Measurements from ENCODE around the gene OIT3.
"Not testable (repeated sequence)": the region's sequence is repeated elsewhere in the genome, so short reads cannot be mapped to it uniquely, and the experiment has no call there.

OIT3 gene

DNA sequence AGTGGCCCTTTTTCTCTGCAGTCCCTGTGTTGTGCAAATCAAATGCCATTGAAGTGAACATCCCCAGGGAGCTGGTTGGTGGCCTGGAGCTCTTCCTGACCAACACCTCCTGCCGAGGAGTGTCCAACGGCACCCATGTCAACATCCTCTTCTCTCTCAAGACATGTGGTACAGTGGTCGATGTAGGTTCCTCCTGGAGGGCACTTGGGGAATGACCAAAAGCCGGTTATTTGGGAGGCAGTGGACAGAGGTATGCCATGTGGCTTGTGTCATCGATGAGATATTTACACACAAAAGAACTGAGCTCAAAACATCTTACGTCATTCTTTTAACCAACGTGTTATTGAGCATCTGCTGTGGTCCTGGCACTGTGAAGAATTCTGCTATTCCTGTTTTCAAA, 19.7 kb downstream of the OIT3 start:
- H3K4me3 ChIP-seq (ENCODE audit: insufficient read depth, low read length, poor library complexity, severe bottlenecking), result no peak overlapping the region
- H3K36me3 ChIP-seq (ENCODE audit: low read length), result no peaks in the 10 kb centered on the region
- H3K27ac ChIP-seq (ENCODE audit: low read depth, low read length), result no peak overlapping the region
- H2AFZ ChIP-seq (ENCODE audit: low read depth, low read length, severe bottlenecking), result no peak overlapping the region
- no peaks in the 10 kb centered on the region for H3K9me2 ChIP-seq (replicated peaks; ENCODE audit: insufficient read depth, low read length)
- H4K20me1 ChIP-seq (ENCODE audit: low read depth, low read length), result no peaks in the 10 kb centered on the region
- no peaks in the 10 kb centered on the region for H3K9me3 ChIP-seq (ENCODE audit: insufficient read depth, low read length)
- H3K27me3 ChIP-seq (ENCODE audit: low read length), result no peaks in the 10 kb centered on the region
- H3K9ac ChIP-seq (ENCODE audit: low read length), result no peak overlapping the region
- no peaks in the 10 kb centered on the region for H3K79me2 ChIP-seq (ENCODE audit: insufficient read depth, low read length)
- no peak overlapping the region for H3K4me2 ChIP-seq (ENCODE audit: low read depth, low read length, poor library complexity, severe bottlenecking)
- H3F3A ChIP-seq (ENCODE audit: insufficient read depth), result no peaks in the 10 kb centered on the region
- TF ChIP-seq, protein P1, sequence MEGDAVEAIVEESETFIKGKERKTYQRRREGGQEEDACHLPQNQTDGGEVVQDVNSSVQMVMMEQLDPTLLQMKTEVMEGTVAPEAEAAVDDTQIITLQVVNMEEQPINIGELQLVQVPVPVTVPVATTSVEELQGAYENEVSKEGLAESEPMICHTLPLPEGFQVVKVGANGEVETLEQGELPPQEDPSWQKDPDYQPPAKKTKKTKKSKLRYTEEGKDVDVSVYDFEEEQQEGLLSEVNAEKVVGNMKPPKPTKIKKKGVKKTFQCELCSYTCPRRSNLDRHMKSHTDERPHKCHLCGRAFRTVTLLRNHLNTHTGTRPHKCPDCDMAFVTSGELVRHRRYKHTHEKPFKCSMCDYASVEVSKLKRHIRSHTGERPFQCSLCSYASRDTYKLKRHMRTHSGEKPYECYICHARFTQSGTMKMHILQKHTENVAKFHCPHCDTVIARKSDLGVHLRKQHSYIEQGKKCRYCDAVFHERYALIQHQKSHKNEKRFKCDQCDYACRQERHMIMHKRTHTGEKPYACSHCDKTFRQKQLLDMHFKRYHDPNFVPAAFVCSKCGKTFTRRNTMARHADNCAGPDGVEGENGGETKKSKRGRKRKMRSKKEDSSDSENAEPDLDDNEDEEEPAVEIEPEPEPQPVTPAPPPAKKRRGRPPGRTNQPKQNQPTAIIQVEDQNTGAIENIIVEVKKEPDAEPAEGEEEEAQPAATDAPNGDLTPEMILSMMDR (IDR thresholded peaks at IDR 0.05; ENCODE audit: insufficient read depth, low read length, poor library complexity, severe bottlenecking), result no peak
- no peak for TF ChIP-seq EZH2phosphoT487 (conservative IDR thresholded peaks at IDR 0.05; ENCODE audit: low read length)

DNA sequence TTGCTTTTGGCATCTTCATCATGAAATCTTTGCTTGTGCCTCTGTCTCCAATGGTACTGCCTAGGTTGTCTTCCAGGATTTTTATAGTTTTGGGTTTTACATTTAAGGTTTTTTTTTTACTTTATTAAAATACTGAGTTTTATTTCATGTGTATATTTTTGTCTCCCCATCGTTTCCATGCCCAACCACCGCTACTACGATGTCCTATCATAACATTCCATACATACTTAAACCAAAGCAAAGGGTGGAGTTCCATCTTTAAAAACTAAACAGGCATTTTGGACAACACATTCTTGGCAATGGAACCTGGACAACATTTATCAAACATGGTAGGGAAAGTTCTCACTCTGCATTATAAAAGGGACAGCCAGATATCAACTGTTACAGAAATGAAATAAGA, 23.7 kb downstream of the OIT3 start:
- H3K9ac ChIP-seq (ENCODE audit: low read length); H3K4me3 ChIP-seq (ENCODE audit: insufficient read depth, low read length, poor library complexity, severe bottlenecking); H3K27me3 ChIP-seq (ENCODE audit: low read length); H4K20me1 ChIP-seq (ENCODE audit: low read depth, low read length); H3K79me2 ChIP-seq (ENCODE audit: insufficient read depth, low read length); H3F3A ChIP-seq (ENCODE audit: insufficient read depth); H2AFZ ChIP-seq (ENCODE audit: low read depth, low read length, severe bottlenecking); H3K27ac ChIP-seq (ENCODE audit: low read depth, low read length); H3K36me3 ChIP-seq (ENCODE audit: low read length); H3K4me2 ChIP-seq (ENCODE audit: low read depth, low read length, poor library complexity, severe bottlenecking); H3K9me2 ChIP-seq (replicated peaks; ENCODE audit: insufficient read depth, low read length); H3K9me3 ChIP-seq (ENCODE audit: insufficient read depth, low read length): not testable (repeated sequence)

DNA sequence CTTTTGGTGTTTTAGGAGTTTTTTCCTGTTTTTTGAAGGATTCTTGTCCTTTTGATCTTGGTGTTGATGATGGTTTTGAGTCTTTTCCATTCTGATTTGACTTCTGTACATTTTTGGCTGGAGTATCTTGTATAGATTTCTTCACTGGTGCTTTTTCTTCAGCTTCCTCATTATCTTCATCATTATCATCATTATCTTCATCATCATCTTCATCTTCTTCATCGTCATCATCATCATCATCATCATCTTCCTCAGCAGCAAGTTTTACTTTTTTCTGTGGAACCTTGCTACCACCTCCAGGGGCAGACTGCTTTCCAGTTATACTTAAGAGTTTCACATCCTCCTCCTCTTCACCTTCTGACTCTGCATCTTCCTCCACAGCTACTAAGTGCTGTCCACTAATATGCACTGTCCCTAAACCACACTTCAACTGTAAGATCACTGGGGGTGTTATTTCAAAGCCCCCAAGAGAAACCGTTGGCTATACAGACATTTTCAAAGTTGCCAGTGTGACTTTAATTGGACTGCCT, 24.3 kb downstream of the OIT3 start:
- not testable (repeated sequence) for H3F3A ChIP-seq (ENCODE audit: insufficient read depth); H3K27me3 ChIP-seq (ENCODE audit: low read length); H3K9me2 ChIP-seq (replicated peaks; ENCODE audit: insufficient read depth, low read length); H4K20me1 ChIP-seq (ENCODE audit: low read depth, low read length); H3K9me3 ChIP-seq (ENCODE audit: insufficient read depth, low read length); H2AFZ ChIP-seq (ENCODE audit: low read depth, low read length, severe bottlenecking); H3K79me2 ChIP-seq (ENCODE audit: insufficient read depth, low read length); H3K4me2 ChIP-seq (ENCODE audit: low read depth, low read length, poor library complexity, severe bottlenecking); H3K27ac ChIP-seq (ENCODE audit: low read depth, low read length); H3K4me3 ChIP-seq (ENCODE audit: insufficient read depth, low read length, poor library complexity, severe bottlenecking); H3K36me3 ChIP-seq (ENCODE audit: low read length); H3K9ac ChIP-seq (ENCODE audit: low read length)

DNA sequence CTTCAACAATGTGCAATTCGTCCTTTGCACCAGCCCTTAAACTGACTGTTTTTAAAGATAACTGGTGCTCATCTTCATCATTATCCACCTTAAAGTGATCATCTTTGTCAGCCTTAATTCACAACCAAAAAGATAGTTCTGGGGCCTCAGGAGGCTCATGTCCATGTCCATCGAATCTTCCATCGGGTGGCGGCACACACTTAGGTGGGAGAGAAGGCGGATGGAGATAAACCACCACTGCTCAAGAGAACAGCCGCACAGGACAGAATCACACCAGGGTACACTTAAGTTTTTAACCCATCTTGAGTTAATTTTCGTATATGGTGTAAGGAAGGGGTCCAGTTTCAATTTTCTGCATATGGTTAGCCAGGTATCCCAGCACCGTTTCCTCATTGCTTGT, 24.8 kb downstream of the OIT3 start:
- Histone ChIP-seq H3K9me2 (replicated peaks; ENCODE audit: insufficient read depth, low read length) (no peaks in the 10 kb centered on the region), H3K36me3 (ENCODE audit: low read length) (no peaks in the 10 kb centered on the region), H3K4me3 (ENCODE audit: insufficient read depth, low read length, poor library complexity, severe bottlenecking) (no peak overlapping the region), H3K9ac (ENCODE audit: low read length) (no peak overlapping the region), H2AFZ (ENCODE audit: low read depth, low read length, severe bottlenecking) (no peak overlapping the region), H3K79me2 (ENCODE audit: insufficient read depth, low read length) (no peaks in the 10 kb centered on the region), H3K27ac (ENCODE audit: low read depth, low read length) (no peak overlapping the region), H3K9me3 (ENCODE audit: insufficient read depth, low read length) (no peaks in the 10 kb centered on the region; the same call in 1 of the 2 replicates), H3F3A (ENCODE audit: insufficient read depth) (no peaks in the 10 kb centered on the region), H3K27me3 (ENCODE audit: low read length) (no peaks in the 10 kb centered on the region), H4K20me1 (ENCODE audit: low read depth, low read length) (no peaks in the 10 kb centered on the region), H3K4me2 (ENCODE audit: low read depth, low read length, poor library complexity, severe bottlenecking) (no peak overlapping the region)
- TF ChIP-seq EZH2phosphoT487 (conservative IDR thresholded peaks at IDR 0.05; ENCODE audit: low read length), result no peak
- TF ChIP-seq, protein P1 (IDR thresholded peaks at IDR 0.05; ENCODE audit: insufficient read depth, low read length, poor library complexity, severe bottlenecking), result no peak

DNA sequence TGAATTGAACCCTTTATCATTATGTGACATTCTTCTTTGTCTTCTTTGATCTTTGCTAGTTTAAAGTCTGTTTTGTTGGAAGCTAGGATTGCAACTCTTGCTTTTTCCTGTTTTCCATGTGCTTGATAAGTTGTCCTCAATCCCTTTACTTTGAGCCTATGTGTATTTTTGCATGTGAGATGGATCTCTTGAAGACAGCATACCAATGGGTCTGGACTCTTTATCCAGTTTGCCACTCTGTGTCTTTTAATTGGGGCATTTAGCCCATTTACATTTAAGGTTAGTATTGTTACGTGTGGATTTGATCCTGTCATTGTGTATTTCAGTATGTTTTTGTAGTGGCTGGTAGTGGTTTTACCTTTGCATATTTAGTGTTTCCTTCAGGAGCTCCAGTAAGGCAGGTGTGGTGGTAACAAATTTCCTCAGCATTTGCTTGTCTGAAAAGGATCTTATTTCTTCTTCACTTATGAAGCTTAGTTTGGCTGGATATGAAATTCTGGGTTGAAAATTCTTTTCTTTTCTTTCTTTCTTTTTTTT, 27.7 kb downstream of the OIT3 start:
- not testable (repeated sequence) for H4K20me1 ChIP-seq (ENCODE audit: low read depth, low read length); H2AFZ ChIP-seq (ENCODE audit: low read depth, low read length, severe bottlenecking); H3K36me3 ChIP-seq (ENCODE audit: low read length); H3K79me2 ChIP-seq (ENCODE audit: insufficient read depth, low read length); H3K4me2 ChIP-seq (ENCODE audit: low read depth, low read length, poor library complexity, severe bottlenecking); H3K9me3 ChIP-seq (ENCODE audit: insufficient read depth, low read length); H3K27me3 ChIP-seq (ENCODE audit: low read length); H3F3A ChIP-seq (ENCODE audit: insufficient read depth); H3K9me2 ChIP-seq (replicated peaks; ENCODE audit: insufficient read depth, low read length); H3K27ac ChIP-seq (ENCODE audit: low read depth, low read length); H3K9ac ChIP-seq (ENCODE audit: low read length); H3K4me3 ChIP-seq (ENCODE audit: insufficient read depth, low read length, poor library complexity, severe bottlenecking)
